Right lobe of liver (tissue), 4 donors: Measurements from ENCODE around the gene CIB4.

ENCODE experiments used
- POLR2A ChIP-seq: fragments of 450-650 bp; IDR thresholded peaks from one replicate; pipeline ENCODE4 v1.6.1; 2017; ENCODE audit warnings: antibody characterized with exemption, mild to moderate bottlenecking
- TF ChIP-seq, protein P1 (sequence below), 4 donors: fragments of 200-600 bp in 3 of 4; fragments of 450-650 bp in 1 of 4; IDR thresholded peaks; one replicate each; pipeline versions ENCODE4 v1.5.1 to v1.8.0; 2016 to 2022; ENCODE audit warnings: antibody characterized with exemption in 4 of 4, mild to moderate bottlenecking in 2 of 4
- donor health status: DM: no; HTN: no; CAD: no.
- donor health status: DM: no; HTN: no; CAD: no.
- donor health status: DM: no; HTN: yes; CAD: no.

DNA sequence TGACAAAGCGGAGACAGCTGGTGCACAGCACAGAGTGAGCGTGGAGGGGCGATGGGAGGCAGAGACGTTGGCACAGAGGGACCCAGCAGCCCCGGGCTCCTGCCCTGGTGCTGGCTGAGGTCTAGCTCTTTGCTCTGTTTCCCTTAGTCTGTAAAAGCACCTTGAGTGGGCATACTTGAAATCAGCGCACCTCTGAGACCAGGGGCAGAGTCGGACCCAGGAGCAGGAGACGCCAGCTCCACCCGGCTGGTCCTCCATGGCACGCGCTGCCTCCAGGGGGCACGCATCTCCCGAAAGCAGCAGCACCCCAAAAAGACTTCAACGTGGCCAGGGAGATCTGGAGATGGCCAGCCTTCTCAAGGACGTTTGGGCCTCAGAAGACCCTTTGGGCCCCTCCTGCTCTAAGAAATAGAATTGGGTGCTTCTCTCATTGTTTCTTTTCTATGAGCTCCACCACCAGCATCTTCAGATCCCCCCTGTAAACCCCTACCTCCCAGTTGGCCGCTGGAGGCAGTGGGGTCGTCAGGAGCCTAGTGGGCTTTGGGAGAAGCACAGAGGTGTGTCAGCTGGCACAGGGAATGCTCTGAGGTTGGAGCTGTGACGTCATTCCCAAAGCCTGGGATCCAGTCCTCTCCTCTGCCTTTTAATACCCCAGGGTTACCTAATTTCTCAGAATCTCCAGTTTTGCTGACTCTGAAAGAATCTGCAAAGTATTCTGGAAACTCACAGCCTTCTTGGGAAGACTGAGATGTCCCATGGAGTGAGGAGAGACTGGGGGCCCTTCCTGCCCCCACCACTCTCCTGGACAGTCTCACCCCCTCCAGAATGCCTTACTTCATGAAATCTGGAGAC lies 58.9 kb downstream of the CIB4 start:
- TF ChIP-seq, protein P1, sequence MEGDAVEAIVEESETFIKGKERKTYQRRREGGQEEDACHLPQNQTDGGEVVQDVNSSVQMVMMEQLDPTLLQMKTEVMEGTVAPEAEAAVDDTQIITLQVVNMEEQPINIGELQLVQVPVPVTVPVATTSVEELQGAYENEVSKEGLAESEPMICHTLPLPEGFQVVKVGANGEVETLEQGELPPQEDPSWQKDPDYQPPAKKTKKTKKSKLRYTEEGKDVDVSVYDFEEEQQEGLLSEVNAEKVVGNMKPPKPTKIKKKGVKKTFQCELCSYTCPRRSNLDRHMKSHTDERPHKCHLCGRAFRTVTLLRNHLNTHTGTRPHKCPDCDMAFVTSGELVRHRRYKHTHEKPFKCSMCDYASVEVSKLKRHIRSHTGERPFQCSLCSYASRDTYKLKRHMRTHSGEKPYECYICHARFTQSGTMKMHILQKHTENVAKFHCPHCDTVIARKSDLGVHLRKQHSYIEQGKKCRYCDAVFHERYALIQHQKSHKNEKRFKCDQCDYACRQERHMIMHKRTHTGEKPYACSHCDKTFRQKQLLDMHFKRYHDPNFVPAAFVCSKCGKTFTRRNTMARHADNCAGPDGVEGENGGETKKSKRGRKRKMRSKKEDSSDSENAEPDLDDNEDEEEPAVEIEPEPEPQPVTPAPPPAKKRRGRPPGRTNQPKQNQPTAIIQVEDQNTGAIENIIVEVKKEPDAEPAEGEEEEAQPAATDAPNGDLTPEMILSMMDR (IDR thresholded peaks at IDR 0.05): no peak
- no peak for TF ChIP-seq POLR2A
